ENCODE results near the gene PPP1R36. TPM values are rescaled to one million over a fixed set of nuclear protein-coding genes. Genes with fewer than 3 reads are reported as not detected.

The PPP1R36 gene
- total and polyA plus RNA-seq, 2 of the 13 experiments (the other 11 are each of a cell fraction or from before 2014, with no cell fraction given), result 0.11 to 0.17 TPM

- 0 out of 2 replicates have a peak, but pooled peaks have one; percentile 24 for TF ChIP-seq SKIL (CRISPR knock-in tag; IDR thresholded peaks at IDR 0.05; ENCODE audit: borderline replicate concordance)
- TF ChIP-seq POLR2A (IDR thresholded peaks at IDR 0.05; ENCODE audit: insufficient read depth in 1 of 2, low read depth in 2 of 2, low read length in 2 of 2), result peak in 1 of 2 experiments; percentile 83
- peak; percentile 75 for TF ChIP-seq ZBTB7A (CRISPR knock-in tag; IDR thresholded peaks at IDR 0.05)
- peak; percentile 92 for TF ChIP-seq ZNF142 (CRISPR knock-in tag; IDR thresholded peaks at IDR 0.05)
- 0 out of 2 replicates have a peak, but pooled peaks have one; percentile 30 for TF ChIP-seq ZXDC (CRISPR knock-in tag; IDR thresholded peaks at IDR 0.05)
- TF ChIP-seq ZNF10 (CRISPR knock-in tag; IDR thresholded peaks at IDR 0.05; ENCODE audit: borderline replicate concordance, low read depth), result no peak
- TF ChIP-seq ZNF772 (CRISPR knock-in tag; IDR thresholded peaks at IDR 0.05), result peak; percentile 43; the same call in 1 of the 2 replicates
- no peak; the same call in 1 of the 2 replicates for TF ChIP-seq ARHGAP35 (CRISPR knock-in tag; IDR thresholded peaks at IDR 0.05; ENCODE audit: borderline replicate concordance)
- TF ChIP-seq GFI1 (CRISPR knock-in tag; IDR thresholded peaks at IDR 0.05; ENCODE audit: borderline replicate concordance), result peak; percentile 77; the same call in 1 of the 2 replicates
- no peak for TF ChIP-seq PPARG (CRISPR knock-in tag; conservative IDR thresholded peaks at IDR 0.05)
- no peak for TF ChIP-seq SRSF9 (IDR thresholded peaks at IDR 0.05; ENCODE audit: borderline replicate concordance, insufficient read depth, low read depth, low read length, poor library complexity, severe bottlenecking)
- no peak for TF ChIP-seq THYN1 (CRISPR knock-in tag; IDR thresholded peaks at IDR 0.05; ENCODE audit: borderline replicate concordance, low read depth)
- TF ChIP-seq NCOA5 (CRISPR knock-in tag; IDR thresholded peaks at IDR 0.05), result no peak
- TF ChIP-seq ZBTB7B (CRISPR knock-in tag; IDR thresholded peaks at IDR 0.05), result no peak; the same call in 1 of the 2 replicates
- TF ChIP-seq POGZ (CRISPR knock-in tag; IDR thresholded peaks at IDR 0.05), result no peak; the same call in 1 of the 2 replicates
- no peak for TF ChIP-seq TRIM22 (IDR thresholded peaks at IDR 0.05)
Measured at GRCh38 chr14:64503434-64504309, 46.1 kb upstream of the PPP1R36 start, which contains the start of gene ZBTB25 (continued).

Data from HepG2 (cell line).